Stimulated activated CD4-positive, alpha-beta T cell treated with anti-CD3 and anti-CD28 coated beads, TNF-alpha, amount 100 ng/mL, for 48 hours (primary cell): Measurements from ENCODE around the gene RNGTT.

Source experiments
- DNase-seq, 3 donors: peaks; one replicate each; pipeline ENCODE4 v3.0.0-alpha.2; 2020; ENCODE audit warnings: low read depth in 3 of 3

RNGTT gene

DNA sequence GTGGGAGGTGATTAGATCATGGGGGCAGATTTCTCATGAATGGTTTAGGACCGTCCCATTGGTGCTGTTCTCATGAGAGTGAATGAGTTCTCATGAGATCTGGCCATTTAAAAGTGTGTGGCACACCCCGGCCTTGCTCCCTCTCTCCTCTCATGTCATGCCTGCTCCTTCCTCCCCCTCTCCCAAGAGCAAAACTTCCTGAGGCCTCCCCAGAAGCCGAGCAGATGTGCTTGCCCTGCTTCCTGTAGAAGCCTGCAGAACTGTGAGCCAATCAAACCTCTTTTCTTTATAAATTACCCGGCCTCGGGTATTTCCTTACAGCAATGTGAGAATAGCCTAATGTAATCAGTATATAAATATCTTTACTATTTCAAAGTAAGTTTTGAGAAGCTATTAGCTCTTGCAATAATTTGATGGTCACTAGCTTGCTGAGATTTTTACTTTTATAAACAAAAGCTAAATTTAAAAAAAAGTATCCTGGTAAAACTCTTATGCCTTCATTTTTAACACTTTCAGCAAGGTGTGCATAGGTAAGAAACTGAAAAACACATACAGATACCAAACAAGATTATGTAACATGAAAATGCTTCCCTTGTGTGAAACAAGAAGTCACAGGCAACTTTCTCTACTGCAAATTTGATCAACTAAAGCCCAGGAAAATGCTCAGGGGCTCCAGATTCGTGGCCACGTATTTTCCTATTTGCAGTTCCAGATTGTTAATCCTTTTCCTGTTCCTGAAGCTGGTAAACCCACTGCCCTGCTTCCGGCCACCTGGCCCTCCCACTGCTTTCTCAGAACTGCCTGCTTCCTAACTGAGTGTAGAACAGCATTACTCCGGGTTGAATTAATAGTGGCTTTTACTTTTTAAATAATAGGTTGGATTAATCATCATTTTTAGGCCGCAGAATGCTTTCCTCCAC lies 402.1 kb downstream of the RNGTT start:
- no peak for DNase-seq
